ENCODE data around the gene NACC2. TPM values are rescaled to one million over a fixed set of nuclear protein-coding genes. Genes with fewer than 3 reads are reported as not detected.

Gene NACC2
- total and polyA plus RNA-seq, 9 of the 15 experiments (the other 6 are each of a cell fraction or from before 2014, with no cell fraction given): 0.70 to 25.1 (median 5.6) TPM

DNA sequence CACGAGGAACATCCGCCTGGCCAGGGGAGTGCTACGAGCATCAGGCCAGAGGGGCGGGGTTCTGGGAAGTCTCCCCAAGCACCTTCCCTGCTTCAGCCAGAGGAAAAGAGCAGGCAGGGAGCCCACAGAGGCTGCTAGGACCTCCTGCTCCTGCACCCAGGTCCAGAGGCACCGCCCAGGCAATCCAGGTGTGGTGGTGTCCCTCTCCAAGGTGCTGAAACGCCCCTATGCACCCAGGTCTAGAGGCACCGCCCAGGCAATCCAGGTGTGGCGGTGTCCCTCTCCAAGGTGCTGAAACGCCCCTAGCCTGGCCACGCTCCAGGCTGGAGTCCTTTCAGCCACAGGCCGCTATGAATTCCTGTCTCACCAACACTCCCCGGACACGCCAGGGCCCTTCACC, 123.2 kb downstream of the NACC2 start (continued):
- TF ChIP-seq CREB1 (IDR thresholded peaks at IDR 0.05) (no peak), CREB1 (CRISPR knock-in tag; IDR thresholded peaks at IDR 0.05) (peak; percentile 61), FOXK1 (CRISPR knock-in tag; IDR thresholded peaks at IDR 0.05; ENCODE audit: borderline replicate concordance) (peak; percentile 86; the same call in 1 of the 2 replicates), CBFB (CRISPR knock-in tag; IDR thresholded peaks at IDR 0.05) (peak; percentile 84; the same call in 1 of the 2 replicates), KLF13 (tag; IDR thresholded peaks at IDR 0.05; ENCODE audit: borderline replicate concordance, low read depth) (peak; percentile 94), ZNF3 (CRISPR knock-in tag; IDR thresholded peaks at IDR 0.05) (no peak)
- TF ChIP-seq, protein P1, sequence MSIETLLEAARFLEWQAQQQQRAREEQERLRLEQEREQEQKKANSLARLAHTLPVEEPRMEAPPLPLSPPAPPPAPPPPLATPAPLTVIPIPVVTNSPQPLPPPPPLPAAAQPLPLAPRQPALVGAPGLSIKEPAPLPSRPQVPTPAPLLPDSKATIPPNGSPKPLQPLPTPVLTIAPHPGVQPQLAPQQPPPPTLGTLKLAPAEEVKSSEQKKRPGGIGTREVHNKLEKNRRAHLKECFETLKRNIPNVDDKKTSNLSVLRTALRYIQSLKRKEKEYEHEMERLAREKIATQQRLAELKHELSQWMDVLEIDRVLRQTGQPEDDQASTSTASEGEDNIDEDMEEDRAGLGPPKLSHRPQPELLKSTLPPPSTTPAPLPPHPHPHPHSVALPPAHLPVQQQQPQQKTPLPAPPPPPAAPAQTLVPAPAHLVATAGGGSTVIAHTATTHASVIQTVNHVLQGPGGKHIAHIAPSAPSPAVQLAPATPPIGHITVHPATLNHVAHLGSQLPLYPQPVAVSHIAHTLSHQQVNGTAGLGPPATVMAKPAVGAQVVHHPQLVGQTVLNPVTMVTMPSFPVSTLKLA (conservative IDR thresholded peaks at IDR 0.05): peak; percentile 77 to 94
- TF ChIP-seq, protein P2, sequence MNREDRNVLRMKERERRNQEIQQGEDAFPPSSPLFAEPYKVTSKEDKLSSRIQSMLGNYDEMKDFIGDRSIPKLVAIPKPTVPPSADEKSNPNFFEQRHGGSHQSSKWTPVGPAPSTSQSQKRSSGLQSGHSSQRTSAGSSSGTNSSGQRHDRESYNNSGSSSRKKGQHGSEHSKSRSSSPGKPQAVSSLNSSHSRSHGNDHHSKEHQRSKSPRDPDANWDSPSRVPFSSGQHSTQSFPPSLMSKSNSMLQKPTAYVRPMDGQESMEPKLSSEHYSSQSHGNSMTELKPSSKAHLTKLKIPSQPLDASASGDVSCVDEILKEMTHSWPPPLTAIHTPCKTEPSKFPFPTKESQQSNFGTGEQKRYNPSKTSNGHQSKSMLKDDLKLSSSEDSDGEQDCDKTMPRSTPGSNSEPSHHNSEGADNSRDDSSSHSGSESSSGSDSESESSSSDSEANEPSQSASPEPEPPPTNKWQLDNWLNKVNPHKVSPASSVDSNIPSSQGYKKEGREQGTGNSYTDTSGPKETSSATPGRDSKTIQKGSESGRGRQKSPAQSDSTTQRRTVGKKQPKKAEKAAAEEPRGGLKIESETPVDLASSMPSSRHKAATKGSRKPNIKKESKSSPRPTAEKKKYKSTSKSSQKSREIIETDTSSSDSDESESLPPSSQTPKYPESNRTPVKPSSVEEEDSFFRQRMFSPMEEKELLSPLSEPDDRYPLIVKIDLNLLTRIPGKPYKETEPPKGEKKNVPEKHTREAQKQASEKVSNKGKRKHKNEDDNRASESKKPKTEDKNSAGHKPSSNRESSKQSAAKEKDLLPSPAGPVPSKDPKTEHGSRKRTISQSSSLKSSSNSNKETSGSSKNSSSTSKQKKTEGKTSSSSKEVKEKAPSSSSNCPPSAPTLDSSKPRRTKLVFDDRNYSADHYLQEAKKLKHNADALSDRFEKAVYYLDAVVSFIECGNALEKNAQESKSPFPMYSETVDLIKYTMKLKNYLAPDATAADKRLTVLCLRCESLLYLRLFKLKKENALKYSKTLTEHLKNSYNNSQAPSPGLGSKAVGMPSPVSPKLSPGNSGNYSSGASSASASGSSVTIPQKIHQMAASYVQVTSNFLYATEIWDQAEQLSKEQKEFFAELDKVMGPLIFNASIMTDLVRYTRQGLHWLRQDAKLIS (CRISPR knock-in tag; IDR thresholded peaks at IDR 0.05): peak; percentile 95
- TF ChIP-seq, protein P3, sequence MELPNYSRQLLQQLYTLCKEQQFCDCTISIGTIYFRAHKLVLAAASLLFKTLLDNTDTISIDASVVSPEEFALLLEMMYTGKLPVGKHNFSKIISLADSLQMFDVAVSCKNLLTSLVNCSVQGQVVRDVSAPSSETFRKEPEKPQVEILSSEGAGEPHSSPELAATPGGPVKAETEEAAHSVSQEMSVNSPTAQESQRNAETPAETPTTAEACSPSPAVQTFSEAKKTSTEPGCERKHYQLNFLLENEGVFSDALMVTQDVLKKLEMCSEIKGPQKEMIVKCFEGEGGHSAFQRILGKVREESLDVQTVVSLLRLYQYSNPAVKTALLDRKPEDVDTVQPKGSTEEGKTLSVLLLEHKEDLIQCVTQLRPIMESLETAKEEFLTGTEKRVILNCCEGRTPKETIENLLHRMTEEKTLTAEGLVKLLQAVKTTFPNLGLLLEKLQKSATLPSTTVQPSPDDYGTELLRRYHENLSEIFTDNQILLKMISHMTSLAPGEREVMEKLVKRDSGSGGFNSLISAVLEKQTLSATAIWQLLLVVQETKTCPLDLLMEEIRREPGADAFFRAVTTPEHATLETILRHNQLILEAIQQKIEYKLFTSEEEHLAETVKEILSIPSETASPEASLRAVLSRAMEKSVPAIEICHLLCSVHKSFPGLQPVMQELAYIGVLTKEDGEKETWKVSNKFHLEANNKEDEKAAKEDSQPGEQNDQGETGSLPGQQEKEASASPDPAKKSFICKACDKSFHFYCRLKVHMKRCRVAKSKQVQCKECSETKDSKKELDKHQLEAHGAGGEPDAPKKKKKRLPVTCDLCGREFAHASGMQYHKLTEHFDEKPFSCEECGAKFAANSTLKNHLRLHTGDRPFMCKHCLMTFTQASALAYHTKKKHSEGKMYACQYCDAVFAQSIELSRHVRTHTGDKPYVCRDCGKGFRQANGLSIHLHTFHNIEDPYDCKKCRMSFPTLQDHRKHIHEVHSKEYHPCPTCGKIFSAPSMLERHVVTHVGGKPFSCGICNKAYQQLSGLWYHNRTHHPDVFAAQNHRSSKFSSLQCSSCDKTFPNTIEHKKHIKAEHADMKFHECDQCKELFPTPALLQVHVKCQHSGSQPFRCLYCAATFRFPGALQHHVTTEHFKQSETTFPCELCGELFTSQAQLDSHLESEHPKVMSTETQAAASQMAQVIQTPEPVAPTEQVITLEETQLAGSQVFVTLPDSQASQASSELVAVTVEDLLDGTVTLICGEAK (IDR thresholded peaks at IDR 0.05): peak; percentile 87
- TF ChIP-seq, protein P3 (CRISPR knock-in tag; IDR thresholded peaks at IDR 0.05): peak; percentile 61
- TF ChIP-seq, protein P4, sequence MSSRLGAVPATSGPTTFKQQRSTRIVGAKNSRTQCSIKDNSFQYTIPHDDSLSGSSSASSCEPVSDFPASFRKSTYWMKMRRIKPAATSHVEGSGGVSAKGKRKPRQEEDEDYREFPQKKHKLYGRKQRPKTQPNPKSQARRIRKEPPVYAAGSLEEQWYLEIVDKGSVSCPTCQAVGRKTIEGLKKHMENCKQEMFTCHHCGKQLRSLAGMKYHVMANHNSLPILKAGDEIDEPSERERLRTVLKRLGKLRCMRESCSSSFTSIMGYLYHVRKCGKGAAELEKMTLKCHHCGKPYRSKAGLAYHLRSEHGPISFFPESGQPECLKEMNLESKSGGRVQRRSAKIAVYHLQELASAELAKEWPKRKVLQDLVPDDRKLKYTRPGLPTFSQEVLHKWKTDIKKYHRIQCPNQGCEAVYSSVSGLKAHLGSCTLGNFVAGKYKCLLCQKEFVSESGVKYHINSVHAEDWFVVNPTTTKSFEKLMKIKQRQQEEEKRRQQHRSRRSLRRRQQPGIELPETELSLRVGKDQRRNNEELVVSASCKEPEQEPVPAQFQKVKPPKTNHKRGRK (tag; IDR thresholded peaks at IDR 0.05): no peak

All from K562 (cell line).